Measurements from ENCODE around the gene ISM2.
"Not testable (repeated sequence)": the region's sequence is repeated elsewhere in the genome, so short reads cannot be mapped to it uniquely, and the experiment has no call there.

ISM2 gene

GRCh38 chr14:77498120-77498979 lies at the start of gene ISM2:
Gene ISM2 (minus strand): TSS chr14:77498816. CDS start chr14:77498793, 23 bp downstream.
- DNase-seq = peak; percentile 14 to 35

DNA sequence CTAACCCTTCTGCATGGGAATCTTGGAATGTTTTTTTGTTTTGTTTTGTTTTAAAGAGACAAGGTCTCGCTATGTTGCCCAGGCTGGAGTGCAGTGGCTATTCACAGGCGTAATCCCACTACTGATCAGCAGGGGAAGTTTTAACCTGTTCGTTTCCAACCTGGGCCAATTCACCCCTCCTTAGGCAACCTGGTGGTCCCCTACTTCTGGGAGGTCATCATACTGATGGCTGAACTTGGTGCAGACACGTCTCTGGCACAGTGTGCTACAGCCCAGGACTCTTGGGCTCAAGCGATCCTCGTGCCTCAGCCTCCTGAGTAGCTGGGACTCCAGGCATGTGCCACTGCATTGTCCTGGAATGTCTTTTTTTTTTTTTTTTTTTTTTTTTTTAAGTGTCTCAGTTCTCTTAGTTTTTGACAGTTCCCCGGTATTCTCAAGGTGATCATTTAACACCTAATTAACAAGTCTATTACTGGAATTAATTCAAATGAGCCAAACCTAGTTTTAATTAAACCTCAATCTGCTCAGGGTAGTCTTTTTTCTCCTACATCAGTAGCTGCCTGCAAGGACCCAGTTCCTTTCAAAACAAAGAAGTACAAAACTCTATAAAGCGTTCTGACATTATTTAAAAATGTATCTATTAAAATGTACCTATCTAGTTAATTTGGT lies 49.0 kb upstream of the ISM2 start:
- no peak for DNase-seq

DNA sequence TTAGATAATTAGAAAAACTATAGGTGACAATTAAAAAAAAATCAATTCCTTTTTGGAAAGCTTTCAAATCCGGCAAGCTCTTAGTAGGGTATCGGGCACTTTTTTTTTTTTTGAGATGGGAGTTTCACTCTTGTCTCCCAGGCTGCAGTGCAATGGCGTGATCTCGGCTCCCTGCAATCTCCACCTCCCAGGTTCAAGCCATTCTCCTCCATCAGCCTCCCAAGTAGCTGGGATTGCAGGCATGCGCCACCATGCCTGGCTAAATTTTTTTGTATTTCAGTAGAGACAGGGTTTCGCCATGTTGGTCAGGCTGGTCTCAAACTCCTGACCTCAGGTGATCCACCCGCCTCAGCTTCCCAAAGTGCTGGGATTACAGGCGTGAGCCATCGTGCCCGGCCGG lies 46.6 kb upstream of the ISM2 start:
- DNase-seq = not testable (repeated sequence)

GRCh38 chr14:77544571-77544970 lies 46.0 kb upstream of the ISM2 start:
- DNase-seq = no peak

GRCh38 chr14:77543637-77544334 lies 45.2 kb upstream of the ISM2 start:
- DNase-seq = no peak

GRCh38 chr14:77543240-77543551 lies 44.6 kb upstream of the ISM2 start:
- no peak for DNase-seq

DNA sequence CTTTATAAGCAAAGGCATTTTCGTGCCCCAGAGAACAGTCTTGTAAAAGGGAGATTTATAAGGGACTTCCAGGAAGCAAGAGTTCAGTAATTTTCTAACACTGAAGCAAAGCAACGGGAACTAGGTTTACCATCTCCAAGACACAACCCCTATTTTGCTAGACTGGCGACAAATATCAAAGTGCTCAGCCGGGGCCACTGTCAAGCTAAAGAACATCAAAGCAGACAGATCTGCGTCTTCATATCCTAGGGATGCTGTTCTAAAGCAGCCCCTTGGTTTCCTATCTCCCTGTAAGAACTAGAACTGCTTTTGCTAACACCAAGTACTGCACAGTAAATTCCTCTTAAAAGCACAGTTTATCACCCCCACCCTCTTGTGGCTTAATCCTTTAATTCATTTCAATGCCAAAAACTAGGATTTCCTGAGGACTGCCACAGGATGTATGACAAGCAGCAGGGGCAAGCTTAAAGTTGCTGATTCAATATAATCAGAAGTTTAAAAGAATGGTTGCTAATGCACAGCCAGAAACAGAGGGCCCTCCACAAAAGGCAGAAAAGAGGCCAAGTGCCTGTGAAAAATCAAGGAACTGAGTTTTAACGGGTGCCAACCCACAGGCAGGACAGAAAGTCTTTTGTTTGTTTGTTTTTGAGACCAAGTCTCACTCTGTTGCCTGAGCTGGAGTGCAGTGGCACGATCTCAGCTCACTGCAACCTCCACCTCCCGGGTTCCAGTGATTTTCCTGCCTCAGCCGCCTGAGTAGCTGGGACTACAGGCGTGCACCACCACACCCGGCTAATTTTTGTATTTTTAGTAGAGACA lies 44.0 kb upstream of the ISM2 start:
- DNase-seq = no peak

- no peak for DNase-seq
Observed at GRCh38 chr14:77541905-77542304, 43.3 kb upstream of the ISM2 start.

GRCh38 chr14:77536951-77537350 lies 38.3 kb upstream of the ISM2 start:
- DNase-seq = not testable (repeated sequence)

DNA sequence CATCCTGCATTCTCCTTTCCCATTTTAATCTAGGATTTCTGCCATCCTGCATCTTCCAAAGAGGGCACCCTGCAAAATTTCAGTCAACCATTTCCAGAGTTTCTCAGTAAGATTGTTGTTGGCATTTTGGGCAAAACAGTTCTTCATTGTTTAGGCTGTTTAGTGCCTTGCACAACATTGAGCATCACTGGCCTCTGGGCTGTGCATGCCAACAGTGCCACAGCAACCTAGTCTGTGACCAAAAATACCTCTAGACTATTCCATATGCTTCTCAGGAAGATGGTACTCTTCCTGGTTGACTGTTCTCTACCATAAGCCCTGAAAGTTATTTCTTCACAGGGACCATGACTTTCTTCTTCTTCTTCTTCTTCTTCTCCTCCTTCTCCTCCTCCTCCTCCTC lies 32.5 kb upstream of the ISM2 start:
- no peak for DNase-seq

GRCh38 chr14:77529963-77530362 lies 31.3 kb upstream of the ISM2 start:
- no peak for DNase-seq

DNA sequence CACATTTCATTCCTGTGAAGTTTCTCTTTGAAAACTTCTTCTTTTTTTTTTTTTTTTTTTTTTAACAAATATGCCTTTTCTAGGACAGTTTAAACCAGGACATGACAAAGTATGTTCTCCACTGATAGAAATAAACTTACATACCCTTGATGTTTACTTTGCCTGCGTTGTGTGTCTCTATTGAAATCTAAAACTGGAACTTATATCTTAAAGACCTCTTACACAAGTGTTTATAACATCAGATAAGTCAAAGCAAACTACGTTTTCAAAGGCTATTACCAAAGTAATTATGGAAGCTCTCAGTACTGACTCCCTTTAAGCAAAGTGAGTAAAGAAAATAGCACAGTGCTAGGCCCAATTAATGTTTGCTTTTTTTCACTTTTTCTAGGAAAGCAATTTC lies 30.6 kb upstream of the ISM2 start:
- no peak for DNase-seq

- DNase-seq = not testable (repeated sequence)
Observed at GRCh38 chr14:77528701-77529100, 30.1 kb upstream of the ISM2 start.

DNA sequence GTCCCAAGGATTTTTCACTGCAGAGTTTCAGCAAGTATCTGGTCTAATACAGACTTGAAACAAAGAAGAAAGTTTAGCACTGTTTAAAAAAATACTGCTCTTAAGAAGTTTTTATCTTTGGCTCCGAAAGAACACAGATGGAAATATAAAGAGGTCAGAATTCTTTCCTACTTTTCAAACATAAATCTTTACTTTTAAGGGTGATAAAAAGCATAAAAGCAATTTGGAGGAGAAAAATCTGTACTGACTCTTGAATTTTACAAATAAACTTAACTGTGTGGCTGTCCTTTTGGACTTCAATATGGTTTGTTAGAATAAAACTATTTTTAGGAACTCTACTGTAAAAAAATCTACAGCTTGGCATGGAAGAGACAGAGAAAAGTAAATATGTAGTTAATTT lies 27.6 kb upstream of the ISM2 start:
- DNase-seq = no peak

DNA sequence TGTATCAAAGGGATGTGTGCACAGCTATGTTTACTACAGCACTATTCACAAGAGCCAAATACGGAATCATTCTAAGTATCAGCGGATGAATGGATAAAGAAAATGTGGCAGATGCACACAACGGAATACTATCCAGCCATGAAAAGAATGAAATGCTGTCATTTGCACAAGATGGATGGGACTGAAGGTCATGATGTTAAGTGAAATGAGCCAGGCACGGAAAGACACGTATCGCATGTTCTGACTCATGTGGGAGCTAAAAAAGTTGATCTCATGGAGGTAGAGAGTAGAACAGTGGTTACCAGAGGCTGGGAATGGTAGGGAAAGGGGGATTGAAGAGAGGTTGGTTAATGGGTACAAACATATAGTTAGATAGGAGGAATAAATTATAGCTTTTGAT lies 25.9 kb upstream of the ISM2 start:
- no peak for DNase-seq

DNA sequence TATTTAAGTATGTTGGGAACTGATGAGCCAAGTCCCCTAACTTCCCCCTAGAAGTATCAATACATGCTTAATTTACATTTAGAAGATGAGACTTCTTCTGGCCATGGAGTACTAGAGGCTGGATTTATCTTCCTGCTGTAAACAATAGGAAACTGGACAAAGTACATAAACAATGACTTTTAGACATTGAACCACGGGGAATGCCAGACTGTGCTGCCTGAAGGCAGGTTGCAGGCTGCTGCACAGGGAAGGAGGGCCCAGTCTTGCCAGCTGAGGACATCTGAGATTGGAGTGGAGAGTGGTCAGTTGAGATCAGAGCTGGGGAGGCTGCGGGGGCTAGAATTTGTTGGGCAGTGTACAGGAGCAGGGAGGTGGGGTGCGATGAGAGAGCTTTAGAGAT lies 24.5 kb upstream of the ISM2 start:
- no peak for DNase-seq

GRCh38 chr14:77520555-77520954 lies 21.9 kb upstream of the ISM2 start:
- DNase-seq = no peak

GRCh38 chr14:77516126-77516525 lies 17.5 kb upstream of the ISM2 start:
- no peak for DNase-seq

DNA sequence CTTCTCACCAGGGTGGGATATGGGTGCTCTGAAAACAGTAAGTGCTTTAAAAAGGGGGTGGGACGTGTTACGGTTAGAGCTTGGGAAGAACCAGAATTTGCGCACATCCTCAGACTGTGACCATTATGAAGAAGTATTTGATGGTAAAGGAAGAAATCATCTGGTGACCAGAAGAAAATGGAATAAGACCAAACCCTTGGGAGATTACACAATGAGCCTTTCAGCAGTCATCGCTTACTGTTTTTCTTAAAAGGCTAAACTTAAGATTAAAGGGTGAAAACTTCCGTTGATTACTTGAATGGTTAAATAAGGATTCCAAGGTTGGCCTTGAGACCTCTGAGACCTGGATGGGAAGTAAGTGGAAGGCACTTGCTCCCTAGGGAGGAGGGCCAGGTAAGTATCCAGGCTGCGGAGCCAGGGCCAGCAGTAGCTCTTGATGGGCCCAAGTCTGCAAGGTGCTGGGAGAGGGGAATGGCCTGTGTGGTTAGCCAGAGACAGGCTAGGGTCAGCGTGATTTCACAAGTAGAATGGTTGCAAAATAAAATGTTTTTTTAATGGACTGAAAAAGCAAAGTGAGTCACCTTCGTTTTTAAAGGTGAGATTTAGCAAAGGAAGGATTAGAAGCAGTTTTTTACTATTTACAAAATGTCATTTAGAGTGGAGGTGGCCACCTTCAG lies 13.0 kb upstream of the ISM2 start:
- DNase-seq = no peak

- no peak for DNase-seq
Observed at GRCh38 chr14:77509366-77509765, 10.8 kb upstream of the ISM2 start.

- DNase-seq = no peak
Observed at GRCh38 chr14:77508876-77509275, 10.3 kb upstream of the ISM2 start.

- DNase-seq = no peak
Observed at GRCh38 chr14:77508249-77508648, 9.6 kb upstream of the ISM2 start.

All from CD4-positive, alpha-beta T cell treated with Interferon alpha-2 for 1 hour (primary cell).